ENCODE data around the gene KIRREL1.
A peak's percentile ranks its signal among the peaks of the same experiment; 100 is the strongest.

- TF ChIP-seq CTCF (IDR thresholded peaks at IDR 0.05; ENCODE audit: low read length) = peak; percentile 95
- no peak for TF ChIP-seq EZH2 (IDR thresholded peaks at IDR 0.05; ENCODE audit: borderline replicate concordance, low read length)
Observed at GRCh38 chr1:157992031-157992832, 1.2 kb upstream of the KIRREL1 start.
